Measurements from ENCODE around the gene FGD3. TPM values are rescaled to one million over a fixed set of nuclear protein-coding genes. Genes with fewer than 3 reads are reported as not detected.

FGD3 gene
- total and polyA plus RNA-seq, 2 donors (not counting 1 experiment from before 2014, with no cell fraction given): 130 to 134 TPM

DNA sequence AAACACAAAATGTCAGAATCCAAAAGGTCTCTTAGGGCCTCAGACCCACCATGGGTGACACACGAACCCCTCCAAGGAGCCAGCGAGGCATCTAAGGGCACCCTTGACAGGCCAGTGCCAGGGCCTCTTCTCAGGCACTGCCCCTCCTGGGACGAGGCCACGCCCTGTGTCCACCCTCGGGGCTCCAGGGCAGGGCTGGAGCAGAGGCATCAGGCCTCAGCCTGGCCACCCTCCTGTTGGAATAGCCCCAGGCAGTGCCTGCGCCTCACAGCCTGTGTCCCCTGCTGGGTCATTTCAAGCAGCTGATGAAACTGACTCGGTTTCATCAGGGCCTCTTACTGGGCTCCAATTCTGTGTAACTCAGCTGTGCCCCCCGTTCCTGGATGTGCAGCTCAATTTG, 78.4 kb downstream of the FGD3 start:
- H3K27ac ChIP-seq (ENCODE audit: low read length in 2 of 2): no peak overlapping the region
- ChIA-PET CTCF (interaction anchor here (0.8 to 2.5 kb wide), 3 partner anchors 21 to 83 kb away, joined by 4 to 9 read pairs (median 8); no protein-coding TSS in a partner anchor), POLR2A (interaction anchor here (1.5 to 2.2 kb wide), 2 partner anchors 27 to 39 kb away, joined by 3 to 7 read pairs; no protein-coding TSS in a partner anchor)
- H4K20me1 ChIP-seq (ENCODE audit: control insufficient read depth, insufficient read depth, low read length, poor library complexity, severe bottlenecking): peaks cover 14% of the 10 kb centered on the region
- no peak overlapping the region for H3K9ac ChIP-seq (ENCODE audit: low read length)
- intact Hi-C loops (cut with micrococcal nuclease): no loop called here
- H3K4me1 ChIP-seq (ENCODE audit: control insufficient read depth in 2 of 2, insufficient read depth in 2 of 2, low read length in 2 of 2): peaks cover 30 to 44% of the 10 kb centered on the region in 2 donors
- Mint-ChIP-seq H3K9me3 (ENCODE audit: insufficient read depth) (no peaks in the 10 kb centered on the region), H3K27me3 (no peaks in the 10 kb centered on the region), H3K27ac (peak overlapping the region; percentile 68), H3K4me1 (peaks cover 48% of the 10 kb centered on the region), H3K4me3 (no peak overlapping the region)
- no peak overlapping the region for H3K4me2 ChIP-seq (replicated peaks; ENCODE audit: low read depth, low read length, poor library complexity, severe bottlenecking)
- ATAC-seq (ENCODE audit: low read depth) (no peak), DNase-seq (no peak)
- peaks cover 8% of the 10 kb centered on the region for H3K79me2 ChIP-seq (ENCODE audit: control insufficient read depth, insufficient read depth, low read length)
- H3K4me3 ChIP-seq (ENCODE audit: control extremely low read depth in 1 of 5, extremely low read depth in 1 of 5, insufficient read depth in 1 of 5, low read depth in 2 of 5, low read length in 4 of 5): no peak overlapping the region
- H2AFZ ChIP-seq (ENCODE audit: insufficient read depth, low read depth, low read length, poor library complexity, severe bottlenecking): no peak overlapping the region
- TF ChIP-seq, protein P1, sequence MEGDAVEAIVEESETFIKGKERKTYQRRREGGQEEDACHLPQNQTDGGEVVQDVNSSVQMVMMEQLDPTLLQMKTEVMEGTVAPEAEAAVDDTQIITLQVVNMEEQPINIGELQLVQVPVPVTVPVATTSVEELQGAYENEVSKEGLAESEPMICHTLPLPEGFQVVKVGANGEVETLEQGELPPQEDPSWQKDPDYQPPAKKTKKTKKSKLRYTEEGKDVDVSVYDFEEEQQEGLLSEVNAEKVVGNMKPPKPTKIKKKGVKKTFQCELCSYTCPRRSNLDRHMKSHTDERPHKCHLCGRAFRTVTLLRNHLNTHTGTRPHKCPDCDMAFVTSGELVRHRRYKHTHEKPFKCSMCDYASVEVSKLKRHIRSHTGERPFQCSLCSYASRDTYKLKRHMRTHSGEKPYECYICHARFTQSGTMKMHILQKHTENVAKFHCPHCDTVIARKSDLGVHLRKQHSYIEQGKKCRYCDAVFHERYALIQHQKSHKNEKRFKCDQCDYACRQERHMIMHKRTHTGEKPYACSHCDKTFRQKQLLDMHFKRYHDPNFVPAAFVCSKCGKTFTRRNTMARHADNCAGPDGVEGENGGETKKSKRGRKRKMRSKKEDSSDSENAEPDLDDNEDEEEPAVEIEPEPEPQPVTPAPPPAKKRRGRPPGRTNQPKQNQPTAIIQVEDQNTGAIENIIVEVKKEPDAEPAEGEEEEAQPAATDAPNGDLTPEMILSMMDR (IDR thresholded peaks at IDR 0.05): no peak
- TF ChIP-seq EZH2 (IDR thresholded peaks at IDR 0.05; ENCODE audit: borderline replicate concordance, insufficient read depth, low read depth, low read length, poor library complexity, severe bottlenecking): no peak
- no peaks in the 10 kb centered on the region for H3K27me3 ChIP-seq (replicated peaks in 1 of 4; ENCODE audit: control extremely low read depth in 1 of 4, control insufficient read depth in 3 of 4, insufficient read depth in 4 of 4, low read length in 3 of 4)
- whole genome bisulfite sequencing (ENCODE audit: insufficient coverage): 96% methylated on average over 8 of the region's 8 CpGs
- no peaks in the 10 kb centered on the region for H3K9me3 ChIP-seq (ENCODE audit: control extremely low read depth in 1 of 3, control insufficient read depth in 2 of 3, insufficient read depth in 1 of 3, low read length in 2 of 3)
- peaks cover 0 to 77% of the 10 kb centered on the region in 2 experiments for H3K36me3 ChIP-seq (replicated peaks in 1 of 2; ENCODE audit: control extremely low read depth in 1 of 2, control insufficient read depth in 1 of 2, extremely low read depth in 1 of 2, insufficient read depth in 2 of 2, low read length in 1 of 2)

GRCh38 chr9:93026640-93027039, 79.3 kb downstream of the FGD3 start:
- TF ChIP-seq EZH2 (IDR thresholded peaks at IDR 0.05; ENCODE audit: borderline replicate concordance, insufficient read depth, low read depth, low read length, poor library complexity, severe bottlenecking): no peak
- TF ChIP-seq, protein P1 (IDR thresholded peaks at IDR 0.05): no peak
- ATAC-seq (ENCODE audit: low read depth) (no peak), DNase-seq (no peak)
- ChIA-PET POLR2A (interaction anchor here (1.5 to 2.2 kb wide), 2 partner anchors 26 to 39 kb away, joined by 3 to 7 read pairs; no protein-coding TSS in a partner anchor), CTCF (interaction anchor here (0.8 to 2.5 kb wide), 3 partner anchors 22 to 83 kb away, joined by 4 to 9 read pairs (median 8); no protein-coding TSS in a partner anchor)
- Histone ChIP-seq H2AFZ (ENCODE audit: insufficient read depth, low read depth, low read length, poor library complexity, severe bottlenecking) (no peak overlapping the region), H3K79me2 (ENCODE audit: control insufficient read depth, insufficient read depth, low read length) (peaks cover 8% of the 10 kb centered on the region), H3K27me3 (replicated peaks in 1 of 4; ENCODE audit: control extremely low read depth in 1 of 4, control insufficient read depth in 3 of 4, insufficient read depth in 4 of 4, low read length in 3 of 4) (no peaks in the 10 kb centered on the region), H3K4me1 (ENCODE audit: control insufficient read depth in 2 of 2, insufficient read depth in 2 of 2, low read length in 2 of 2) (peaks cover 30 to 44% of the 10 kb centered on the region in 2 donors), H3K9me3 (ENCODE audit: control extremely low read depth in 1 of 3, control insufficient read depth in 2 of 3, insufficient read depth in 1 of 3, low read length in 2 of 3) (no peaks in the 10 kb centered on the region), H4K20me1 (ENCODE audit: control insufficient read depth, insufficient read depth, low read length, poor library complexity, severe bottlenecking) (peaks cover 8% of the 10 kb centered on the region), H3K4me3 (ENCODE audit: control extremely low read depth in 1 of 5, extremely low read depth in 1 of 5, insufficient read depth in 1 of 5, low read depth in 2 of 5, low read length in 4 of 5) (no peak overlapping the region), H3K4me2 (replicated peaks; ENCODE audit: low read depth, low read length, poor library complexity, severe bottlenecking) (no peak overlapping the region), H3K9ac (ENCODE audit: low read length) (no peak overlapping the region), H3K36me3 (replicated peaks in 1 of 2; ENCODE audit: control extremely low read depth in 1 of 2, control insufficient read depth in 1 of 2, extremely low read depth in 1 of 2, insufficient read depth in 2 of 2, low read length in 1 of 2) (peaks cover 0 to 77% of the 10 kb centered on the region in 2 experiments), H3K27ac (ENCODE audit: low read length in 2 of 2) (peak overlapping the region in 1 of 2 donors; percentile 72)
- 92% methylated on average over 5 of the region's 7 CpGs for WGBS (ENCODE audit: insufficient coverage)
- no peak overlapping the region for H3K4me3 Mint-ChIP-seq
- H3K27ac Mint-ChIP-seq: peak overlapping the region; percentile 83
- H3K9me3 Mint-ChIP-seq (ENCODE audit: insufficient read depth): no peaks in the 10 kb centered on the region
- H3K4me1 Mint-ChIP-seq: peaks cover 53% of the 10 kb centered on the region
- H3K27me3 Mint-ChIP-seq: no peaks in the 10 kb centered on the region
- intact Hi-C loops (cut with micrococcal nuclease): no loop called here

All from B cell (primary cell).